Measurements from ENCODE around the gene GBF1.
"Not testable (repeated sequence)": the region's sequence is repeated elsewhere in the genome, so short reads cannot be mapped to it uniquely, and the experiment has no call there.

The GBF1 gene

DNA sequence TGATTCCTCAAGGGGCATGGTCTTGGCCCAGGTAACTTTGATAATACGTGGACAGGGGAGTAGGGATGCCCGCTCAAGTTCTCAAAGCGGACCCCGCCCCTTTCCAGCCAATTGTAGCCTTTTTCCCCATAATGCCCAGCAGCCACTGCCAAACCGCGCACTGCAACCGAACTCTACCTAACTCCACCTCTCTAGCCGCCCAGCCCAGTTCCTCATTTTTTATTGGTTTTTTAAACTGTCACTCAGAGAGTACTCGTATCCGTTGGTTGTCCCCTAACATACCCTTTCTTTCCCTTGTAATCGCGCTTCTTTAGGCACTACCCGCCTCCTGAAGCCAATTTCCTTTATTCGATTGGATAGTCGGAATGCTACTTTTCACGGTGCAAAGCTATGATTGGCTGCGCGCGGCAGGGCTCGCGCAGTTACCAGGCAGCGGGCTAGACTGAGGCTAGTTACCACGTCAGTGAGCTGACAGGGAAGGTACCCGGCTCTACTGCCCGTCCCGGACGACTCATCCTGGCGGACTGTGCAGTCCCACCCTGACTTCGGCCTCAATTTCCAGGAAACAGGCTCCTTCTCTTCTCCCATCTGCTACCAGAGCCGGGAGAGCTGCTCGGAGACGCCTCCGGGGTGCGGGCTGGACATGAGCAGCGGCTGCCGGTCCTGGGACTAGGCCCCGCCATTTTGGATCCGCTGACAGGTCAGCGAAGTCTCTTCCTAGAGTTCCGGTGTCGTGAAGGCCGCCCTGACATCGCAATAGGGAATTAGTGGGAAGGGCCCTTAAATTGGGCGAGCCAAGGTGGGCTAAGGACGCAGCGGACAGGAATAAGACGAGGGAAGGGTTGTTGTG lies at the start of gene GBF1:
GBF1 (plus strand) TSS at position 451 of the 850 bp plus-strand sequence. CDS start 13,407 bp downstream, outside the sequence.
- H3K27ac Mint-ChIP-seq = peak within 1 kb of the TSS; percentile 93

GRCh38 chr10:102196893-102197292 lies 48.4 kb upstream of the GBF1 start:
- no peak overlapping the region for H3K27ac Mint-ChIP-seq
- H3K27me3 Mint-ChIP-seq (ENCODE audit: low read depth) = peaks cover 2% of the 10 kb centered on the region
- H3K9me3 Mint-ChIP-seq = peaks cover 17% of the 10 kb centered on the region
- H3K4me1 Mint-ChIP-seq (ENCODE audit: low read depth) = no peaks in the 10 kb centered on the region
- peaks cover under 1% of the 10 kb centered on the region for H3K36me3 Mint-ChIP-seq (ENCODE audit: low read depth)
- DNase-seq (ENCODE audit: low spot score) = peak; percentile 48
- no peak overlapping the region for H3K4me3 Mint-ChIP-seq

More for the DNA sequence above, at the start of gene GBF1:
- Mint-ChIP-seq H3K27me3 (ENCODE audit: low read depth) (peaks cover 14% of the 10 kb centered on the region), H3K36me3 (ENCODE audit: low read depth) (peaks cover 15% of the 10 kb centered on the region), H3K4me3 (peak within 1 kb of the TSS; percentile 99), H3K4me1 (ENCODE audit: low read depth) (peaks cover 34% of the 10 kb centered on the region), H3K9me3 (no peaks in the 10 kb centered on the region)
- DNase-seq (ENCODE audit: low spot score) = peak; percentile 93

DNA sequence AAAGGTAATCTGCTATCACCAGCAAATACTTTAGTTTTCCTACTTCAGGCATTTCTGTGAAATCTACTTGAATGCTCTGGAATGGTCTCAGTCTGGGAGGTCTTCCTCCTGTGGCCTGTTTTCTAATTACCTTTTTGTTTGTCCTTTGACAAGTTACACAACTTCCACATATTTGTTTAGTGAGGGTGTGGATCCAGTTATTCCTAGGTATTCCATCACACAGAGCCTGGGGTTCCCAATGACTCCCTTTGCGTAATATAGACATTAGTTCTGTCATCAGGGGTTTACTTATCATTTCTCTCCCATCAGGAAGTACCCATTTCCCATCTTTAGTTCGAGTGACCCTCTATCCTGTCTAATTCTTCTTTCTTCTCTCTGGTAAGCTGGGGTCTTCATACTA lies 47.3 kb upstream of the GBF1 start:
- no peaks in the 10 kb centered on the region for H3K36me3 Mint-ChIP-seq (ENCODE audit: low read depth)
- no peak overlapping the region for H3K4me3 Mint-ChIP-seq
- H3K4me1 Mint-ChIP-seq (ENCODE audit: low read depth) = peaks cover 5% of the 10 kb centered on the region
- peaks cover 6% of the 10 kb centered on the region for H3K9me3 Mint-ChIP-seq
- DNase-seq (ENCODE audit: low spot score) = no peak
- no peak overlapping the region for H3K27ac Mint-ChIP-seq
- H3K27me3 Mint-ChIP-seq (ENCODE audit: low read depth) = peaks cover 2% of the 10 kb centered on the region

- no peak for DNase-seq (ENCODE audit: low spot score)
Observed at GRCh38 chr10:102200751-102201640, 44.3 kb upstream of the GBF1 start.

DNA sequence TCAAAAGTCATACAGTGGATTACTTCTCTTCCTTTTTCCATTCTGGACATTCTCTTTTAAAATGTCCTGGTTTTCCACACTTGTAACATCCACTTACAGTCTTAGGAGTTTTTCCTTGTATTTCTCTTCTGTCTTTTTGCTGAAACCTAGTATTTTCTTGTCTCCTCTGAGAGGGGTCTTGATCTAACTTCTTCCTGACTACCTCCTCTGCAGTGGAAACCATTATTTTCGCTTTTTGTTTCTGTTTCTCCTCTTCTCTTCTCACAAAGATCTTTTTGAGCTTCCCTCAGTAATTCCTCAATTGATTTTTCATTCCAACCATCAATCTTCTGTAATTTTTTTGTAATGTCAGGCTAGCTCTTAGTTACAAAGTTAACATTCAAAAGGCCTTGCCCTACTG lies 42.9 kb upstream of the GBF1 start:
- no peak overlapping the region for H3K4me3 Mint-ChIP-seq

More at GRCh38 chr10:102200751-102201640, 44.3 kb upstream of the GBF1 start:
- Mint-ChIP-seq H3K36me3 (ENCODE audit: low read depth) (no peaks in the 10 kb centered on the region), H3K9me3 (peaks cover 9% of the 10 kb centered on the region), H3K4me1 (ENCODE audit: low read depth) (peaks cover 5% of the 10 kb centered on the region), H3K27me3 (ENCODE audit: low read depth) (no peaks in the 10 kb centered on the region), H3K4me3 (no peak overlapping the region), H3K27ac (no peak overlapping the region)

DNA sequence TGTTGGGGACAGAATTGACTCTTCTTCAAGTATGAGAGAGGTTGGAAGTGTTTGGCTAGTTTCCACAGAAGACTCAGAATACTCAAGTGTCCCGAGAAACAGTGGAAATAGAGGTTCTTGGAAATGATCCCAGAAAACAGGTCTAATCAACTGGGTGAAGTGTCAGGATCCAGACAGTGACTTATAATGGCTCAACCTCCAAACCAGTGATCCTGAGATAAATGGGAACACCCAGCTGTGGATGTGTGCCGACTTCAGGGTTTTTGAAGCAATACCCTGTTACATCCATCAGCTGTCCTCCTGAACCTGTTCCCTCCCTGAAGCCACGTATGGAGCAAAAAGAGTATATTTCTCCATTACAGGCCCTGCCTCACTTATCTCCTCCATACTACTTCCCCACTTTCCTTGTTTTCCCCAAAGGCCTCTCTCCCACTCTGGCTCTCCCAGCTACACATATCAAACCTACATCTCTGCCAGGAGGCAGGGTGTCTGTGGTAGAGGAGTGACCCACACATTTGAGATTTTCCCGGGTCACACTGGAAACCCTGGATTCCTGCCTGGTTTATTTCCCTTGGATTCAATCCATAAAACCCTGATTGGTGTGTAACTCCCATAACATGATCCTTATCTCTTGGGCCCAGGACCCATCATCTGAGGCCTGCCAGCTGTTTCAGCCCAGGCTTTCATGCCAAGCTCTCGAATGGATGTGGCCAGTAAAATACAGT lies 36.9 kb upstream of the GBF1 start:
- no peak overlapping the region for H3K27ac Mint-ChIP-seq
- peaks cover 4% of the 10 kb centered on the region for H3K27me3 Mint-ChIP-seq (ENCODE audit: low read depth)
- H3K9me3 Mint-ChIP-seq = peaks cover 9% of the 10 kb centered on the region
- H3K4me3 Mint-ChIP-seq = no peak overlapping the region
- no peaks in the 10 kb centered on the region for H3K4me1 Mint-ChIP-seq (ENCODE audit: low read depth)
- no peaks in the 10 kb centered on the region for H3K36me3 Mint-ChIP-seq (ENCODE audit: low read depth)
- DNase-seq (ENCODE audit: low spot score) = no peak

More for the DNA sequence above, 42.9 kb upstream of the GBF1 start:
- H3K27ac Mint-ChIP-seq = peak overlapping the region; percentile 19
- peaks cover 9% of the 10 kb centered on the region for H3K9me3 Mint-ChIP-seq
- H3K27me3 Mint-ChIP-seq (ENCODE audit: low read depth) = no peaks in the 10 kb centered on the region
- no peaks in the 10 kb centered on the region for H3K36me3 Mint-ChIP-seq (ENCODE audit: low read depth)
- peaks cover 5% of the 10 kb centered on the region for H3K4me1 Mint-ChIP-seq (ENCODE audit: low read depth)
- DNase-seq (ENCODE audit: low spot score) = no peak

GRCh38 chr10:102211615-102212299 lies 33.6 kb upstream of the GBF1 start:
- Mint-ChIP-seq H3K27me3 (ENCODE audit: low read depth) (peaks cover 11% of the 10 kb centered on the region), H3K4me3 (no peak overlapping the region), H3K36me3 (ENCODE audit: low read depth) (no peaks in the 10 kb centered on the region), H3K9me3 (no peaks in the 10 kb centered on the region), H3K27ac (no peak overlapping the region), H3K4me1 (ENCODE audit: low read depth) (peaks cover 2% of the 10 kb centered on the region)
- no peak for DNase-seq (ENCODE audit: low spot score)

GRCh38 chr10:102213599-102213998 lies 31.7 kb upstream of the GBF1 start:
- DNase-seq (ENCODE audit: low spot score); H3K4me3 Mint-ChIP-seq; H3K36me3 Mint-ChIP-seq (ENCODE audit: low read depth); H3K9me3 Mint-ChIP-seq; H3K4me1 Mint-ChIP-seq (ENCODE audit: low read depth); H3K27ac Mint-ChIP-seq: not testable (repeated sequence)
- peaks cover 20% of the 10 kb centered on the region for H3K27me3 Mint-ChIP-seq (ENCODE audit: low read depth)

GRCh38 chr10:102219370-102219769 lies 26.0 kb upstream of the GBF1 start:
- peaks cover 27% of the 10 kb centered on the region for H3K27me3 Mint-ChIP-seq (ENCODE audit: low read depth)
- H3K9me3 Mint-ChIP-seq = no peaks in the 10 kb centered on the region
- no peak overlapping the region for H3K4me3 Mint-ChIP-seq
- no peak for DNase-seq (ENCODE audit: low spot score)
- H3K4me1 Mint-ChIP-seq (ENCODE audit: low read depth) = no peaks in the 10 kb centered on the region
- H3K27ac Mint-ChIP-seq = no peak overlapping the region
- H3K36me3 Mint-ChIP-seq (ENCODE audit: low read depth) = no peaks in the 10 kb centered on the region

GRCh38 chr10:102220612-102221011 lies 24.7 kb upstream of the GBF1 start:
- Mint-ChIP-seq H3K27me3 (ENCODE audit: low read depth) (peaks cover 26% of the 10 kb centered on the region), H3K36me3 (ENCODE audit: low read depth) (no peaks in the 10 kb centered on the region), H3K9me3 (no peaks in the 10 kb centered on the region), H3K4me3 (no peak overlapping the region), H3K27ac (no peak overlapping the region), H3K4me1 (ENCODE audit: low read depth) (peaks cover 2% of the 10 kb centered on the region)
- no peak for DNase-seq (ENCODE audit: low spot score)

GRCh38 chr10:102222797-102223196 lies 22.5 kb upstream of the GBF1 start:
- H3K36me3 Mint-ChIP-seq (ENCODE audit: low read depth) = no peaks in the 10 kb centered on the region
- H3K27me3 Mint-ChIP-seq (ENCODE audit: low read depth) = peaks cover 28% of the 10 kb centered on the region
- H3K4me3 Mint-ChIP-seq = no peak overlapping the region
- H3K9me3 Mint-ChIP-seq = no peaks in the 10 kb centered on the region
- H3K4me1 Mint-ChIP-seq (ENCODE audit: low read depth) = peaks cover 10% of the 10 kb centered on the region
- no peak for DNase-seq (ENCODE audit: low spot score)
- no peak overlapping the region for H3K27ac Mint-ChIP-seq

- peaks cover 12% of the 10 kb centered on the region for H3K4me1 Mint-ChIP-seq (ENCODE audit: low read depth)
- H3K27me3 Mint-ChIP-seq (ENCODE audit: low read depth) = peaks cover 40% of the 10 kb centered on the region
- H3K36me3 Mint-ChIP-seq (ENCODE audit: low read depth) = no peaks in the 10 kb centered on the region
- DNase-seq (ENCODE audit: low spot score) = peak; percentile 88
- no peak within 1 kb of the TSS for H3K27ac Mint-ChIP-seq
- no peaks in the 10 kb centered on the region for H3K9me3 Mint-ChIP-seq
- H3K4me3 Mint-ChIP-seq = peak within 1 kb of the TSS; percentile 58
Observed at GRCh38 chr10:102225646-102226541, 19.4 kb upstream of the GBF1 start, which contains the start of gene ELOVL3. Gene ELOVL3, plus strand, starts transcription at chr10:102226299. Its CDS starts 250 bp downstream, at chr10:102226549.

Measured in T-helper 2 cell treated with Interferon-gamma antibody and Interleukin-4, amounts not matched to agents 5 μg/mL and 100 μg/mL, for 36 hours (primary cell).